PC-9 (cell line): Measurements from ENCODE around the gene MNT. TPM values are rescaled to one million over a fixed set of nuclear protein-coding genes. Genes with fewer than 3 reads are reported as not detected.

Experiments used
- BruUV-seq: library from RNA; stranded (reverse); fragments of 400-500 nt; replicated peaks from 2 replicates; lab custom pipeline; 2021; lab: Mats Ljungman, UMichigan
- CTCF ChIA-PET: fragments of 300-600 bp; sonication (Branson Sonifier 250); formaldehyde crosslinking; loops from one replicate; lab custom pipeline; 2022; ENCODE audit warnings: antibody characterized with exemption; lab: Charles Lee
- POLR2A ChIA-PET: fragments of 300-600 bp; sonication (Branson Sonifier 250); formaldehyde crosslinking; loops from one replicate; lab custom pipeline; 2022; ENCODE audit warnings: antibody characterized with exemption; ENCODE audit not compliant: unreplicated experiment; lab: Charles Lee
- DNase-seq, 2 experiments: peaks; one replicate each; pipeline versions ENCODE4 v3.0.0 to v3.0.0-alpha.2; 2015 to 2022; ENCODE audit warnings: mixed read lengths in 1 of 2
- H2AFZ ChIP-seq: fragments of 200-600 bp; sonication (generic); 2 replicates; pipeline ENCODE4 v1.8.1; 2017; ENCODE audit warnings: antibody characterized with exemption
- H3F3A ChIP-seq: fragments of 200-600 bp; sonication (generic); 2 replicates; pipeline ENCODE4 v1.8.1; 2017; ENCODE audit warnings: antibody characterized with exemption, mild to moderate bottlenecking, low read depth; ENCODE audit not compliant: insufficient read depth
- H3K27ac ChIP-seq: fragments of 200-600 bp; sonication (generic); 2 replicates; pipeline ENCODE4 v1.6.1; 2016; ENCODE audit warnings: mixed run types
- H3K27me3 ChIP-seq: fragments of 200-600 bp; sonication (generic); 2 replicates; pipeline ENCODE4 v1.6.1; 2016; ENCODE audit warnings: low read depth, mixed run types; ENCODE audit not compliant: insufficient read depth
- H3K36me3 ChIP-seq: fragments of 200-600 bp; sonication (generic); 2 replicates; pipeline ENCODE4 v1.6.1; 2016; ENCODE audit warnings: low read depth, mixed run types
- H3K4me1 ChIP-seq: fragments of 200-600 bp; sonication (generic); replicated peaks from 2 replicates; pipeline ENCODE4 v1.6.1; 2016; ENCODE audit warnings: mixed run types; ENCODE audit not compliant: insufficient read depth
- H3K4me2 ChIP-seq: fragments of 200-600 bp; sonication (generic); 2 replicates; pipeline ENCODE4 v1.6.1; 2017; ENCODE audit warnings: mixed run types
- H3K4me3 ChIP-seq: fragments of 200-600 bp; sonication (generic); 2 replicates; pipeline ENCODE4 v1.6.1; 2016; ENCODE audit warnings: mixed run types
- H3K79me2 ChIP-seq: fragments of 200-600 bp; sonication (generic); 2 replicates; pipeline ENCODE4 v1.6.1; 2017; ENCODE audit warnings: low read depth, mixed run types
- H3K9me2 ChIP-seq: fragments of 200-600 bp; sonication (generic); 2 replicates; pipeline ENCODE4 v1.8.1; 2017; ENCODE audit warnings: mild to moderate bottlenecking; ENCODE audit not compliant: insufficient read depth
- H3K9me3 ChIP-seq: fragments of 200-600 bp; sonication (generic); 2 replicates; pipeline ENCODE4 v1.8.1; 2016; ENCODE audit warnings: low read depth; ENCODE audit not compliant: insufficient read depth
- H4K20me1 ChIP-seq: fragments of 200-600 bp; sonication (generic); 2 replicates; pipeline ENCODE4 v1.8.1; 2017; ENCODE audit not compliant: insufficient read depth
- EZH2 ChIP-seq: fragments of 200-600 bp; sonication (generic); IDR thresholded peaks from 2 replicates; pipeline ENCODE4 v1.8.0; 2017; ENCODE audit warnings: antibody characterized with exemption, low read depth
- intact Hi-C: fragments of 100-400 bp; cut with micrococcal nuclease; formaldehyde crosslinking; loops from one replicate; pipeline ENCODE4 v1.10.0; 2022; ENCODE audit not compliant: unreplicated experiment
- total RNA-seq: library from RNA; stranded (reverse); gene quantifications from 2 replicates; pipeline ENCODE4 v1.2.3, GENCODE V29; 2021
- TF ChIP-seq, protein P1 (sequence below): fragments of 200-600 bp; sonication (generic); conservative IDR thresholded peaks from 2 replicates; pipeline ENCODE4 v1.6.1; 2017; ENCODE audit warnings: mixed run types, antibody characterized with exemption, mild to moderate bottlenecking, moderate library complexity

Gene MNT
- total RNA-seq, 1 experiment from 2014 or later = 60.7 TPM

DNA sequence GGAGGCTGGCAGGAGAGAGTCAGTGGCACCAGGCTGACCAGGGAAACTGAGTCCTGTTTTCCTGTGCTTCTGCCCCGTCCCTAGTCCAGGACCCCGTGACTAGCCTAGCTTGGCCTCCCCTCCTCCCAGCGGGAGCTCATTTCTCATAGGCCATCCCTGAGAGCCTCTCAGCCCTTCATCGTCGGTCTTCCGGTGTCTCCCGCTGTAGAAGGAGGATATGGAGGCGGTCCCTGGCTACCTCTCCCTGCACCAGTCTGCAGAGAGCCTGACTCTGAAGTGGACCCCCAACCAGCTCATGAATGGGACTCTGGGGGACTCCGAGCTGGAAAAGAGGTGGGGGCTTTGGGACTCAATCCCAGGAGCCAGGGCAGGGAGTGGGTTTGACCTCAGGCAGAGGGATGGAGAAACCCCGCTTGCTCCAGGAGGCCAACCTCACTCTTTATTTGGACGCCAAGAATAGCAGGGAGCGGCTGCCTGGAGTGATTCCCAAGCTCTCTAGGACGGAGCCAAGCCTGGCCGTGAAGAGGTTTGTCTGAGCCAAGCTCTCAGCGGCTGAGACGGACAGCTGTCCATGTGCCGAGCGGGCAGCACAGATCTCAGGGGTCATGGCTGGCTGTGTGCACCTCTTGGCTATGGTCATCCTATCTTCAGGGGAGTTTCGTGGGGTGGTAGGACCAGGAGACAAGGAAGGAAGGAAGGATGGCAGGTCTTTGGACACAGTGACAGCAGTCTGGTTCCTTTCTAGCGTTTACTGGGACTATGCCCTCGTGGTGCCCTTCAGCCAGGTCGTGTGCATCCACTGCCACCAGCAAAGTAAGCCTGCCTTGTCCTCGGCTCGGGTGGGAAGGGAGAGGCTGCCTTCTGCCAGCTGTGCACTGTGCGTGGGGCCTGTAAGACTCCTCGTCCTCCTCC, 36.8 kb downstream of the MNT start:
- no TSS peak for BruUV-seq
- H3K4me3 ChIP-seq = no peak overlapping the region
- intact Hi-C loops = no loop called here
- no peak overlapping the region for H3K4me2 ChIP-seq
- H3K27me3 ChIP-seq = no peaks in the 10 kb centered on the region
- no peak for TF ChIP-seq EZH2
- TF ChIP-seq, protein P1, sequence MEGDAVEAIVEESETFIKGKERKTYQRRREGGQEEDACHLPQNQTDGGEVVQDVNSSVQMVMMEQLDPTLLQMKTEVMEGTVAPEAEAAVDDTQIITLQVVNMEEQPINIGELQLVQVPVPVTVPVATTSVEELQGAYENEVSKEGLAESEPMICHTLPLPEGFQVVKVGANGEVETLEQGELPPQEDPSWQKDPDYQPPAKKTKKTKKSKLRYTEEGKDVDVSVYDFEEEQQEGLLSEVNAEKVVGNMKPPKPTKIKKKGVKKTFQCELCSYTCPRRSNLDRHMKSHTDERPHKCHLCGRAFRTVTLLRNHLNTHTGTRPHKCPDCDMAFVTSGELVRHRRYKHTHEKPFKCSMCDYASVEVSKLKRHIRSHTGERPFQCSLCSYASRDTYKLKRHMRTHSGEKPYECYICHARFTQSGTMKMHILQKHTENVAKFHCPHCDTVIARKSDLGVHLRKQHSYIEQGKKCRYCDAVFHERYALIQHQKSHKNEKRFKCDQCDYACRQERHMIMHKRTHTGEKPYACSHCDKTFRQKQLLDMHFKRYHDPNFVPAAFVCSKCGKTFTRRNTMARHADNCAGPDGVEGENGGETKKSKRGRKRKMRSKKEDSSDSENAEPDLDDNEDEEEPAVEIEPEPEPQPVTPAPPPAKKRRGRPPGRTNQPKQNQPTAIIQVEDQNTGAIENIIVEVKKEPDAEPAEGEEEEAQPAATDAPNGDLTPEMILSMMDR = no peak
- H3K27ac ChIP-seq = no peak overlapping the region
- no peaks in the 10 kb centered on the region for H3K79me2 ChIP-seq
- ChIA-PET CTCF (no interaction called here), POLR2A (interaction anchor here (0.6 kb wide), 1 partner anchor 61 kb away, joined by 10 read pairs; the partner anchor contains the start of gene SMG6)
- no peak for DNase-seq
- H4K20me1 ChIP-seq = no peaks in the 10 kb centered on the region
- no peaks in the 10 kb centered on the region for H3K36me3 ChIP-seq
- H3K9me2 ChIP-seq = no peaks in the 10 kb centered on the region
- H2AFZ ChIP-seq = no peak overlapping the region
- peaks cover 26% of the 10 kb centered on the region for H3K4me1 ChIP-seq
- H3K9me3 ChIP-seq = no peaks in the 10 kb centered on the region
- H3F3A ChIP-seq = peaks cover 17% of the 10 kb centered on the region; the same call in 1 of the 2 replicates

DNA sequence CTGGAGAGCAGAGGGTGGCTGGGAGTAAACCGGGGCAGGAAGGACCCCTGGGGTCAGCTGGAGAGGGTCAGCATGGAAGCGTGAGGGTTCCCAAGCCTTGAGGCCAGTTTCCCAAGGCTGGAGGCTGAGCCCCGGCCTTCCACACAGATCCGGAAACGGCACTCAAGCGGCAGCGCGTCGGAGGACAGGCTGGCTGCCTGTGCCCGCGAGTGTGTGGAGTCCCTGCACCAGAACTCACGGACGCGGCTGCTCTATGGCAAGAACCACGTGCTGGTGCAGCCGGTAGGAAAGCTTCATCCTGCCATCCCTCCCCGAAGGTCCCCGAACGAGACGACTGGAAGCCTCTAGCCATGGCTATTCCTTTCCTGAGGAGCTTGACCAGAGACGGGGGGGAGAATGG, 37.5 kb downstream of the MNT start:
- H2AFZ ChIP-seq = no peak overlapping the region
- no peaks in the 10 kb centered on the region for H4K20me1 ChIP-seq
- intact Hi-C loops = no loop called here

DNA sequence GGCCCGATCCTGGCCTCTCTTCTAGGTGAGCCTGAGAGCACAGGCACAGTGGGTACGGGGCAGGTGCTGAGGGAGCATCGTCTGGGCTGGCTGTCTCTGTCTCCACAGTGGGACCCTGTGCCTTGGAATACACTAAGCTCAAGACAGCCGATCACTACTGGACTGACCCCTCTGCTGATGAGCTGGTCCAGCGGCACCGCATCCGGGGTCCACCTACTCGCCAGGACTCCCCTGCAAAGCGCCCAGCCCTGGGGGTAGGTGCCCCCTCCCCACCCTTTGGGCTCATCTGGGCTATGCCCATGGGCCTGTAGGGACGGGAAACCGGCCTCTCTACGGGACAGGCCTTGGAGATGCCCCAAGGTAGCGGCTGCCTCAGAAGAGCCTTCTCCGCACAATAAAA, 38.0 kb downstream of the MNT start:
- Histone ChIP-seq H3K27ac (no peak overlapping the region), H3K27me3 (no peaks in the 10 kb centered on the region), H3K9me3 (no peaks in the 10 kb centered on the region), H3K9me2 (no peaks in the 10 kb centered on the region), H3K4me3 (no peak overlapping the region), H3K79me2 (no peaks in the 10 kb centered on the region), H2AFZ (no peak overlapping the region), H3F3A (peaks cover 30% of the 10 kb centered on the region), H3K36me3 (no peaks in the 10 kb centered on the region), H3K4me2 (no peak overlapping the region), H3K4me1 (peaks cover 38% of the 10 kb centered on the region), H4K20me1 (0 out of 2 replicates have a peak, but pooled peaks cover under 1% of the 10 kb centered on the region)
- no peak for DNase-seq
- BruUV-seq = no TSS peak
- intact Hi-C loops = no loop called here
- CTCF ChIA-PET = interaction anchor here (0.5 kb wide), 1 partner anchor 17 kb away, joined by 3 read pairs; no protein-coding TSS in a partner anchor
- POLR2A ChIA-PET = no interaction called here
- TF ChIP-seq, protein P1 = no peak
- TF ChIP-seq EZH2 = no peak

More for the DNA sequence above, 37.5 kb downstream of the MNT start:
- TF ChIP-seq EZH2 = no peak
- TF ChIP-seq, protein P1 = no peak
- POLR2A ChIA-PET = no interaction called here
- Histone ChIP-seq H3K9me2 (no peaks in the 10 kb centered on the region), H3K27ac (no peak overlapping the region), H3K27me3 (no peaks in the 10 kb centered on the region), H3K9me3 (no peaks in the 10 kb centered on the region), H3K4me3 (no peak overlapping the region), H3K4me2 (no peak overlapping the region), H3F3A (peaks cover 25% of the 10 kb centered on the region), H3K79me2 (no peaks in the 10 kb centered on the region), H3K36me3 (no peaks in the 10 kb centered on the region), H3K4me1 (peaks cover 34% of the 10 kb centered on the region)
- CTCF ChIA-PET = no interaction called here
- no peak for DNase-seq
- no TSS peak for BruUV-seq
